Spleen (tissue), 7 donors: ENCODE data around the gene CFAP58.

Source experiments
- POLR2AphosphoS5 ChIP-seq, 3 donors: sonication (generic); formaldehyde crosslinking; IDR thresholded peaks; one replicate each; pipeline ENCODE4 v1.5.1; 2017; ENCODE audit warnings: antibody characterized with exemption in 3 of 3
- TF ChIP-seq, protein P1 (sequence below), 11 experiments: fragments of 200-600 bp in 7 of 11; fragments of 450-650 bp in 4 of 11; sonication (generic) in 4 of 11; IDR thresholded peaks in 8 of 11; conservative IDR thresholded peaks in 3 of 11; 1 replicate in 7 of 11; 2 replicates in 4 of 11; pipeline versions ENCODE4 v1.4.0 to v1.8.0; 2016 to 2021; ENCODE audit warnings: antibody characterized with exemption in 11 of 11, inconsistent platforms in 4 of 11, mild to moderate bottlenecking in 1 of 11
- donor health status: DM: no; HTN: no; CAD: no; lungs with moderate emphysema.
- donor health status: DM: no; HTN: no; CAD: no.
- donor health status: DM: no; HTN: no; CAD: no.

DNA sequence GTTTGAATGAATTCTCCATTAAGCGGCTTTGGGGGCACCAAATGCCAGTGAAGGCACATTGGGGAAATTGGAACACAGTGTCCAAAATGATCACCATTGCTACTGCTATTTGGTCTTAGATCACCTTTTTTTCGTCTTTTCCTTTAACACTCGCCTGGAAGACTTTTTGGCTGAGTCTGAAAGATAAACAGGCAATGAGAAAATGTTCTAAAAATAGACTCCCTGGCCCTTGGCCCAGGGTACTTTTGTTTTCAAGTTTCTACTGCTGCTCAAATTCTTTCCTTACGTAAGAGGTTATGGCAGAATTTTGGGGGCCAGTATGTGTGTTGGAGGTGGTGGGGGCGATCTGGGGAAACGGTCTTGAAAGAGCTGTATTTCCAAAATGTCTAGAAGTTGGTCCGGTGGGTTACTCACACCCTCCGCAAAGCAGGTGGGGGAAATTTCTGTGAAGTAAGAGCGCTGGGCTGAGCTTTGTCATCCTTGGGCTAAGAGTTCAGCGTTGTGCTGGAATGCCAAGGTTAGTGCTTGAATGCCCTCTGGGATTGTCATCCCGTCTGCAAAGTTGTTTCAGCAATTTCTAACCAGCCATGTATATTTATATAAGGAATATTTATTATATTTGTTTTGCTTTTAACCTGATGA lies 14.0 kb upstream of the CFAP58 start:
- TF ChIP-seq, protein P1, sequence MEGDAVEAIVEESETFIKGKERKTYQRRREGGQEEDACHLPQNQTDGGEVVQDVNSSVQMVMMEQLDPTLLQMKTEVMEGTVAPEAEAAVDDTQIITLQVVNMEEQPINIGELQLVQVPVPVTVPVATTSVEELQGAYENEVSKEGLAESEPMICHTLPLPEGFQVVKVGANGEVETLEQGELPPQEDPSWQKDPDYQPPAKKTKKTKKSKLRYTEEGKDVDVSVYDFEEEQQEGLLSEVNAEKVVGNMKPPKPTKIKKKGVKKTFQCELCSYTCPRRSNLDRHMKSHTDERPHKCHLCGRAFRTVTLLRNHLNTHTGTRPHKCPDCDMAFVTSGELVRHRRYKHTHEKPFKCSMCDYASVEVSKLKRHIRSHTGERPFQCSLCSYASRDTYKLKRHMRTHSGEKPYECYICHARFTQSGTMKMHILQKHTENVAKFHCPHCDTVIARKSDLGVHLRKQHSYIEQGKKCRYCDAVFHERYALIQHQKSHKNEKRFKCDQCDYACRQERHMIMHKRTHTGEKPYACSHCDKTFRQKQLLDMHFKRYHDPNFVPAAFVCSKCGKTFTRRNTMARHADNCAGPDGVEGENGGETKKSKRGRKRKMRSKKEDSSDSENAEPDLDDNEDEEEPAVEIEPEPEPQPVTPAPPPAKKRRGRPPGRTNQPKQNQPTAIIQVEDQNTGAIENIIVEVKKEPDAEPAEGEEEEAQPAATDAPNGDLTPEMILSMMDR (IDR thresholded peaks at IDR 0.05 in 8 of 11, conservative IDR thresholded peaks at IDR 0.05 in 3 of 11) = no peak
- TF ChIP-seq POLR2AphosphoS5 (IDR thresholded peaks at IDR 0.05) = no peak
